Activated CD4-positive, alpha-beta T cell treated with anti-CD3 and anti-CD28 coated beads, Interleukin-2, amount 10 ng/mL, durations not matched to agents 7 days and 5 days (primary cell): ENCODE measurements around the gene MPPED1. TPM values are rescaled to one million over a fixed set of nuclear protein-coding genes. Genes with fewer than 3 reads are reported as not detected.

Experiments
- CTCF ChIA-PET: fragments of 350-600 bp; sonication (Branson Sonifier 250); formaldehyde crosslinking; loops from one replicate; lab custom pipeline; 2021; ENCODE audit warnings: antibody characterized with exemption; lab: Charles Lee
- POLR2A ChIA-PET: fragments of 350-600 bp; sonication (Branson Sonifier 250); formaldehyde crosslinking; loops from one replicate; lab custom pipeline; 2021; ENCODE audit warnings: antibody characterized with exemption; lab: Charles Lee
- DNase-seq: peaks from one replicate; pipeline ENCODE4 v3.0.0-alpha.2; 2020
- H3K27ac Mint-ChIP-seq: one replicate; pipeline ENCODE4 v1.8.0; 2021; ENCODE audit warnings: mild to moderate bottlenecking, moderate library complexity, mixed read lengths
- H3K27me3 Mint-ChIP-seq: one replicate; pipeline ENCODE4 v1.8.0; 2021; ENCODE audit warnings: mixed read lengths
- H3K36me3 Mint-ChIP-seq: one replicate; pipeline ENCODE4 v1.8.0; 2021; ENCODE audit warnings: low read depth, mixed read lengths
- H3K4me1 Mint-ChIP-seq: one replicate; pipeline ENCODE4 v1.8.0; 2021; ENCODE audit warnings: mixed read lengths
- H3K4me3 Mint-ChIP-seq: one replicate; pipeline ENCODE4 v1.8.0; 2021; ENCODE audit warnings: mild to moderate bottlenecking, moderate library complexity, mixed read lengths
- H3K9me3 Mint-ChIP-seq: one replicate; pipeline ENCODE4 v1.8.0; 2021; ENCODE audit warnings: mixed read lengths
- total RNA-seq, 2 experiments: library from RNA; stranded (reverse); gene quantifications; one replicate each; pipeline ENCODE4 v1.2.3, GENCODE V29; 2021

MPPED1 gene
- total RNA-seq, 2 experiments from 2014 or later: not detected

DNA sequence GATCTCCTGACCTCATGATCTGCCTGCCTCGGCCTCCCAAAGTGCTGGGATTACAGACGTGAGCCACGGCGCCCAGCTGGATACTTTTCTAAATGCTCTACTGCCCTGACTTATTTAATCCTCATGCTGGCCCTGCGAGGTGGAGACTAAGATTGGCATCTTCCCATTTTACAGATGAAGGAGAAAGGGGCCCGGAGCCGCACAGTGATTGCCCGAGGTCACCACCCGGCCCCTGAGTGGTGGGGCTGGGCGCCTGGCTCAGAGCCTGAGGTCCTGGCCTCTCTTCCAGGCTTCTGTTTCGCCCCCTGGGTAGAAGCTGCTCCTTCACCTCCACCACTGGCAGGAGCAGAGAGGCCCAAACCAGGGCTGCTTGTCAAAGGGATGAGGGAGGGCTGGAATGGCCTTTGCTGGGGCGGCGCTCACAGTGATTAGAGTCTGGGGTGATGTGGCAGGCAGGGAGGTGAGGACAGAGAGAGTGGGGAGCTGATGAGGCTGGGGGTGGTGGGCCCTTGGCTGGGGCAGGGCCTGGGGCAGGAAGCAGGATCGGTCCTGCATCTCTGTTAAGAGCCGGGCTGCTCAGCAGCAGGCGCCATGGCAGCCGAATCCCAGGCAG is 15.4 kb upstream of the MPPED1 start:
- H3K36me3 Mint-ChIP-seq: no peaks in the 10 kb centered on the region
- no peak for DNase-seq
- no peak overlapping the region for H3K4me3 Mint-ChIP-seq
- ChIA-PET POLR2A (no interaction called here), CTCF (no interaction called here)
- H3K4me1 Mint-ChIP-seq: no peaks in the 10 kb centered on the region
- H3K9me3 Mint-ChIP-seq: no peaks in the 10 kb centered on the region
- no peaks in the 10 kb centered on the region for H3K27me3 Mint-ChIP-seq
- H3K27ac Mint-ChIP-seq: no peak overlapping the region

DNA sequence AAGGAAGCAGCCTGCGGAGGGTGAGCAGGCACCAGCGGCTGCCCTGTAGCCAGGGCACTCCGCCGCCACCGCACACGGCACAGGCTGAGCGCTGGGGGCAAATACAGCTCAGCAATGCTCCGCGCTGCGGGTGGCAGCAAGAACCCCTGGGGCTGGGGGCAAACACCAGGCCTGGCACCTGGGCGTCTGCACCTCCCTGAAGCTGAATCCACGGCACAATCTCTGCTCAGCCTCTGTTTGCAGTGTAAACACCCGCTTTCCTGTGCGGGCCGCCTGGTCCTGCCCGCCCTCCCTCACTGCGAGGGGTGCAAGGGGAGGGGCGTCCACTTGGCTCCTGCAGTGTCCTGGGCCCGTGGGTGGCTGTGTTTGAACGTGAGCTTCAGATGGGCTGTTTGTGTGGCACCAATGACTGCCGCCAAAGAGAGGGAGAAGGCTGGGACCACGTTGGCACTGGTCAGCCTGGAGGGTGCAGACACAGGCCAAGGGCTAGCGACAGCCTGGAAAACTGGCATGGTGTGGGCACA is 14.8 kb upstream of the MPPED1 start:
- H3K4me3 Mint-ChIP-seq: no peak overlapping the region
- H3K27ac Mint-ChIP-seq: no peak overlapping the region
- POLR2A ChIA-PET: no interaction called here
- H3K27me3 Mint-ChIP-seq: no peaks in the 10 kb centered on the region
- CTCF ChIA-PET: no interaction called here
- DNase-seq: no peak
- no peaks in the 10 kb centered on the region for H3K9me3 Mint-ChIP-seq
- H3K36me3 Mint-ChIP-seq: no peaks in the 10 kb centered on the region
- no peaks in the 10 kb centered on the region for H3K4me1 Mint-ChIP-seq

GRCh38 chr22:43397766-43398165 is 14.0 kb upstream of the MPPED1 start:
- DNase-seq: no peak
- Mint-ChIP-seq H3K4me1 (no peaks in the 10 kb centered on the region), H3K36me3 (no peaks in the 10 kb centered on the region), H3K9me3 (no peaks in the 10 kb centered on the region), H3K27me3 (no peaks in the 10 kb centered on the region), H3K4me3 (no peak overlapping the region), H3K27ac (no peak overlapping the region)
- ChIA-PET CTCF (no interaction called here), POLR2A (no interaction called here)

DNA sequence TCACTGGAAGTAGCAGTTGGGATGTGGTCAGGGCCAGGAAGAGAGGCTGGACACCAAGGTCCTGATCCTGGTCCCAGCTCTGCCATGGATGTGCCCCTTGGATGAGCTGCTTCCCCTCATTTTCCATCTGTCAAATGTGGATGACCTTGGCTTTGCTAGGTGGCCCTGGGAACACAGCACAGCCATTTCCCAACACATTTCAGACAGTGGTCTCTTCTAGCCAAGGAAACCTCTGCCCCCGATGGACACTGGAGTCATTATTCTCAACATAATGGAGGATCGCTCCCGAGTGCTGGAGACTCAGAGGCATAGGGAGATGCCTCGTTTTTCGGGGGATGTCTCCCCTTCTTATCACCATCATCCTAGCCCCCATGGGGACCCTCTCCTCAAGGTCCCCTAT is 13.6 kb upstream of the MPPED1 start:
- Mint-ChIP-seq H3K27ac (no peak overlapping the region), H3K4me1 (no peaks in the 10 kb centered on the region), H3K36me3 (no peaks in the 10 kb centered on the region), H3K9me3 (no peaks in the 10 kb centered on the region), H3K27me3 (no peaks in the 10 kb centered on the region), H3K4me3 (no peak overlapping the region)
- ChIA-PET CTCF (no interaction called here), POLR2A (no interaction called here)
- no peak for DNase-seq

DNA sequence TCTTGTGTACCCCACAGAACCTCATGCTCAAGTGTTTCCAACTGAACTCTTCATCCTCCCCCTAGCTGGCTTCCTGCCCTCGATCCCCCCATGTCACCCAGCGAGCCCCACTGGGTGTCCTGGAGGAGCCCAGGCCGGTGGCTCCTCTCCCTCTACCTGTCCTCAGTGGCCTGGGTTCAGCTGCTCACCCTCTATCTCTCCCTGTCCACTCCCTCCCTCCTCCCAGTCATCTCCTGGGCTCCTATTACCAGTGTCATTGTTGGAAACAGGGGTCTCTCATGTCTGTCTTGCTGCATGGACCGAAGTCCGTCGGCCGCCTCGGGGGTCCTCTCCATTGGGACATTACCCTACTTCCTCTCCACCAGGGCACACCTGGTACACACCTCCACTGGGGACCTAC is 12.9 kb upstream of the MPPED1 start:
- Mint-ChIP-seq H3K4me1 (no peaks in the 10 kb centered on the region), H3K9me3 (no peaks in the 10 kb centered on the region), H3K27me3 (no peaks in the 10 kb centered on the region), H3K36me3 (no peaks in the 10 kb centered on the region), H3K27ac (no peak overlapping the region), H3K4me3 (no peak overlapping the region)
- ChIA-PET POLR2A (no interaction called here), CTCF (no interaction called here)
- no peak for DNase-seq

DNA sequence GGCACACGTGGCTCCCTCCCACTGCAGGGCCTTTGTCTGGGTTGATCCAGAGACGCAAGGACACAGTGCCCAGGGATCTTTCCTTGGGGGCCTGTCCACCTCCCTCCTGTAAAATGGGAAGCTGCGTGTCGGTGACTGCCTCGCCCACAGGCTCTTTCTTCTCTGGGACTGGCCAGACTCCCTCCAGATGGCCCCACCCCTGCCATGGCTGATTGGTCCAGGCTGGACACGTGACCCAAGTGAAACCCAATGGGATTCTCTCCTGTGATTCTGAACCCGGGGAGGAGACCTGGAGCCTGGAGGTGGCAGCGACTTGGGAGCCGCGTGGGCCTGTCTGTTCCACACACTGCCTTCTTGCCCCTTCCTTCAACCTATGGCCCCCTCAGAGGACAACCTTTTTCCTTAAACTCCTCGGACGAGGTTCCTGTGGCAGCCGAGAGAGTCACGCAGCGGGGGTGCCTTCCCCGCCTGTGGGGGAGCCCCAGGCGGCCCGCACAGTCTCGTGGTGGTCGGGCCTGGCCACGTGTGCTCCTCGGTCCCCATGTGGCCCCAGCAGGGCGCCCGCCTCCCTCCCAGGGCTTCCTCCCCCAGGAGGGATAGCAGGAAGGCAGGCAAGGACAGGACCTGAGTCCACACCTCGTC is 12.4 kb upstream of the MPPED1 start:
- H3K27ac Mint-ChIP-seq: no peak overlapping the region

GRCh38 chr22:43399980-43400358 is 11.8 kb upstream of the MPPED1 start:
- Mint-ChIP-seq H3K9me3 (no peaks in the 10 kb centered on the region), H3K4me1 (no peaks in the 10 kb centered on the region), H3K4me3 (no peak overlapping the region), H3K27me3 (no peaks in the 10 kb centered on the region), H3K36me3 (no peaks in the 10 kb centered on the region), H3K27ac (no peak overlapping the region)
- ChIA-PET CTCF (interaction anchor here (1.0 kb wide), 1 partner anchor 13 kb away, joined by 3 read pairs; no protein-coding TSS in a partner anchor), POLR2A (no interaction called here)
- DNase-seq: no peak

More for the DNA sequence above, 12.4 kb upstream of the MPPED1 start:
- Mint-ChIP-seq H3K4me3 (no peak overlapping the region), H3K27me3 (no peaks in the 10 kb centered on the region), H3K9me3 (no peaks in the 10 kb centered on the region), H3K36me3 (no peaks in the 10 kb centered on the region), H3K4me1 (no peaks in the 10 kb centered on the region)
- ChIA-PET CTCF (interaction anchor here (1.0 kb wide), 1 partner anchor 12 kb away, joined by 3 read pairs; no protein-coding TSS in a partner anchor), POLR2A (no interaction called here)
- DNase-seq: no peak

DNA sequence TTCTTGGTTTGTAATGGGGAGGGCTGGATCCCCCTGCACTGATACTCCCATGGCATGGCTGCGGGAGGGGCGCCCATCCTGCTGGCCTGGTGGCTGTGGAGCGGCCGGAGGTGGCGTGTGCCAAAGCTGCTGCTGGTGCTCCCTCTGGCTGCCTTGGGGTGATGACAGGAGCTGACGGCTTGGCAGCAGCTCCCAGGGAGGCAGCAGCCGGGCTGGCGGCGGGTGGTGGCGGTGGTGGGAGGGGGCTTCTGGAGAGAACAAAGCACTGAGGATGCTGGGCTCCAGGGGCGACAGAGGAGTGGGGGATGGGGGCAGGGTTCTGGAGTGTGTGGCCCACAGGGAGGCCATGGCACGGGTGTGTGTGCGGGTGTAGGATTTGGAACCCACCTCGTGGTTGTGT is 11.4 kb upstream of the MPPED1 start:
- Mint-ChIP-seq H3K9me3 (no peaks in the 10 kb centered on the region), H3K4me1 (no peaks in the 10 kb centered on the region), H3K27ac (no peak overlapping the region), H3K27me3 (no peaks in the 10 kb centered on the region), H3K4me3 (no peak overlapping the region), H3K36me3 (no peaks in the 10 kb centered on the region)
- ChIA-PET CTCF (interaction anchor here (1.0 kb wide), 1 partner anchor 13 kb away, joined by 3 read pairs; no protein-coding TSS in a partner anchor), POLR2A (no interaction called here)
- DNase-seq: no peak

- DNase-seq: no peak
- no peaks in the 10 kb centered on the region for H3K9me3 Mint-ChIP-seq
- no peaks in the 10 kb centered on the region for H3K27me3 Mint-ChIP-seq
- no peaks in the 10 kb centered on the region for H3K36me3 Mint-ChIP-seq
- no peaks in the 10 kb centered on the region for H3K4me1 Mint-ChIP-seq
- H3K27ac Mint-ChIP-seq: no peak overlapping the region
- CTCF ChIA-PET: no interaction called here
- POLR2A ChIA-PET: no interaction called here
- H3K4me3 Mint-ChIP-seq: no peak overlapping the region
Observed at GRCh38 chr22:43401233-43401632, 10.6 kb upstream of the MPPED1 start.

- Mint-ChIP-seq H3K4me1 (no peaks in the 10 kb centered on the region), H3K36me3 (no peaks in the 10 kb centered on the region), H3K27ac (no peak overlapping the region), H3K27me3 (no peaks in the 10 kb centered on the region), H3K4me3 (no peak overlapping the region), H3K9me3 (no peaks in the 10 kb centered on the region)
- ChIA-PET POLR2A (no interaction called here), CTCF (no interaction called here)
- DNase-seq: no peak
Observed at GRCh38 chr22:43401661-43402060, 10.2 kb upstream of the MPPED1 start.

DNA sequence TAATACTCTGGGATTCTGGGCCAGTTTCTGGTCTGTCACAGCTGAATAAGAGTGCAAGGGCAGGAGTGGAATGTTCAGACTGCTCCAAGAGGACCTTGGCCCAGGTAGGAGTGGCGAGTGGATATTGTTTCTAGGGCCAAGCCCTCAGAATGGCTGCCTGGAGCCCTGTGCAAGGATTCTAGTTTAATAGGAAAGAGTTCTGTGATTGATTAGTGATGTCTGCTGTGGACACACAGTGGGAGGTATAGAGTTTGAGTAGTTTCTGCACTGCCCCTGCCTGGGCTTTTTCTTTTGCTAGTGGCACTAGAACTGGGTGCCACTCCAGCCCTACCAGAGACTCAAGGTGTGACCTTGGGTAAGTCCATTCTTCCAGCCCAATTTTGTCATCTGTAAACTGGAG is 9.7 kb upstream of the MPPED1 start:
- H3K27me3 Mint-ChIP-seq: no peaks in the 10 kb centered on the region
- no peaks in the 10 kb centered on the region for H3K9me3 Mint-ChIP-seq
- ChIA-PET POLR2A (no interaction called here), CTCF (no interaction called here)
- no peak overlapping the region for H3K4me3 Mint-ChIP-seq
- H3K27ac Mint-ChIP-seq: no peak overlapping the region
- H3K36me3 Mint-ChIP-seq: no peaks in the 10 kb centered on the region
- H3K4me1 Mint-ChIP-seq: no peaks in the 10 kb centered on the region
- no peak for DNase-seq

- POLR2A ChIA-PET: no interaction called here
- CTCF ChIA-PET: no interaction called here
Observed at GRCh38 chr22:43404673-43405385, 7.0 kb upstream of the MPPED1 start.

GRCh38 chr22:43406186-43406790 is 5.5 kb upstream of the MPPED1 start:
- no peaks in the 10 kb centered on the region for H3K9me3 Mint-ChIP-seq
- H3K27ac Mint-ChIP-seq: no peak overlapping the region
- DNase-seq: no peak
- no peaks in the 10 kb centered on the region for H3K4me1 Mint-ChIP-seq
- H3K4me3 Mint-ChIP-seq: no peak overlapping the region
- ChIA-PET CTCF (no interaction called here), POLR2A (no interaction called here)
- peaks cover 17% of the 10 kb centered on the region for H3K27me3 Mint-ChIP-seq
- no peaks in the 10 kb centered on the region for H3K36me3 Mint-ChIP-seq

More at GRCh38 chr22:43404673-43405385, 7.0 kb upstream of the MPPED1 start:
- Mint-ChIP-seq H3K9me3 (no peaks in the 10 kb centered on the region), H3K36me3 (no peaks in the 10 kb centered on the region), H3K27me3 (peaks cover 5% of the 10 kb centered on the region), H3K4me1 (no peaks in the 10 kb centered on the region), H3K27ac (no peak overlapping the region), H3K4me3 (no peak overlapping the region)
- DNase-seq: no peak
